WI38 (cell line): Measurements from ENCODE around the gene CD74.

Experiments used
- H3K4me3 ChIP-seq: 2 replicates; pipeline ENCODE4 v1.5.1; 2011; ENCODE audit warnings: low read depth, mild to moderate bottlenecking, control low read depth, low read length
- TF ChIP-seq, protein P1 (sequence below): IDR thresholded peaks from 2 replicates; pipeline ENCODE4 v1.5.1; 2012; ENCODE audit warnings: low read depth, mild to moderate bottlenecking, control low read depth, low read length

The CD74 gene

DNA sequence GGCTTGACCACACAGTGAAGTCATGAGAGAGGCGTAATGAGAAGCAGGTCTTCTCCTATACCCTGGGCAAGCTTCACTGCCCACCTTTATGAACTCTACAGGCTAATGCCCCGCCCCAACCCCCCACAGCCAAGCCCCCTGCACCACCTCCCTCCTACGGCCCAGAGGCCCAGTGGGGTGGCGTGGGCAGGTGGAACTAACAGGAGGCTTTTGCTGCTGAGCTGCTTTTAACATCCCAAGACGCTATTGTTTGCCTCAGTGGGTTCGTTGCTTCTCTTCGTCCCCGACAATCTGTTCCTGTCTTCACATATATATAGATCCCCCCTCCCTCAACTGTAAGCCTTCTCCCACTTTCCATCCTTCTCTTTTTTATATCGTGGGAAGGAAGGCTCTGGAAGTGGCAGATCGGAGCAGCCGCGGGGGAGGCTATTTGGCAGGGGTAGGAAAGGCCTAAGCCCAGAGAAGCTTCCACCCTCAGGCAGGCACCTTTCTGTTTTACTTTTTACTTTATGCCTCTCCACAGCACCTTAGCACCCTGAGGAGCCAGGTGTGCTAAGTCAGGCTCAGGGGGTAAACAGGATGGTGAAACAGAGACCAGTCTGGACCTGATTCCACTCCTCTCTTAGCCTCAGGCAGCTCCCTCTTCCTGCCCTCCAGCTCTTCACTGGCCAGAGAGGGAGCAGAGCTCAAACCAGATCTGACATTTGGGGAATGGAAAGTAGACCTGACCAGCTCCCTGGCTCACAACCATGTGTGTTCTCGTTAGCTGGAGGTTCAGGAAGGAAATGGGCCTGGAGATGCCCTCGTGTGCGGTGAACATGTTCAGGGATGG is 26.5 kb downstream of the CD74 start:
- H3K4me3 ChIP-seq = no peak overlapping the region
- TF ChIP-seq, protein P1, sequence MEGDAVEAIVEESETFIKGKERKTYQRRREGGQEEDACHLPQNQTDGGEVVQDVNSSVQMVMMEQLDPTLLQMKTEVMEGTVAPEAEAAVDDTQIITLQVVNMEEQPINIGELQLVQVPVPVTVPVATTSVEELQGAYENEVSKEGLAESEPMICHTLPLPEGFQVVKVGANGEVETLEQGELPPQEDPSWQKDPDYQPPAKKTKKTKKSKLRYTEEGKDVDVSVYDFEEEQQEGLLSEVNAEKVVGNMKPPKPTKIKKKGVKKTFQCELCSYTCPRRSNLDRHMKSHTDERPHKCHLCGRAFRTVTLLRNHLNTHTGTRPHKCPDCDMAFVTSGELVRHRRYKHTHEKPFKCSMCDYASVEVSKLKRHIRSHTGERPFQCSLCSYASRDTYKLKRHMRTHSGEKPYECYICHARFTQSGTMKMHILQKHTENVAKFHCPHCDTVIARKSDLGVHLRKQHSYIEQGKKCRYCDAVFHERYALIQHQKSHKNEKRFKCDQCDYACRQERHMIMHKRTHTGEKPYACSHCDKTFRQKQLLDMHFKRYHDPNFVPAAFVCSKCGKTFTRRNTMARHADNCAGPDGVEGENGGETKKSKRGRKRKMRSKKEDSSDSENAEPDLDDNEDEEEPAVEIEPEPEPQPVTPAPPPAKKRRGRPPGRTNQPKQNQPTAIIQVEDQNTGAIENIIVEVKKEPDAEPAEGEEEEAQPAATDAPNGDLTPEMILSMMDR = no peak

DNA sequence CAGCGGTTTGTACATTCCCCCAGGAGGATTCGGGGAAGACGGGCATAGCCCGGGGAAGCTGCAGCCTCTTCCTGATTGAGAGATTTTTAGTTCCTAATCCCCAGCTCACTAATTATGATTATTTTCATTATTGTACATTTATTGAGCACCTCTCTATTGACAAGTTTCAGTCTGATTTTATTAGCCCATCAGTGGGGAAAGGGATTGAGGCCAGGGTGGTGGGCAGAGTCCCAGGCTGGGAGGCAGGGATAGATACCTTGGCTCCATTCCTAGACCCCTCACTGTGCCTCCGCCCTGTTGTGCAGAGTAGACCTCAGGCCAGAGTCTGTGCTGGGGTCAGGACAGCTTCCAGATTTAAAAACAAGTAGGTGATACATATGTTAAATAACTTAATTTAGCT is 28.0 kb downstream of the CD74 start:
- H3K4me3 ChIP-seq = no peak overlapping the region
- TF ChIP-seq, protein P1 = no peak

DNA sequence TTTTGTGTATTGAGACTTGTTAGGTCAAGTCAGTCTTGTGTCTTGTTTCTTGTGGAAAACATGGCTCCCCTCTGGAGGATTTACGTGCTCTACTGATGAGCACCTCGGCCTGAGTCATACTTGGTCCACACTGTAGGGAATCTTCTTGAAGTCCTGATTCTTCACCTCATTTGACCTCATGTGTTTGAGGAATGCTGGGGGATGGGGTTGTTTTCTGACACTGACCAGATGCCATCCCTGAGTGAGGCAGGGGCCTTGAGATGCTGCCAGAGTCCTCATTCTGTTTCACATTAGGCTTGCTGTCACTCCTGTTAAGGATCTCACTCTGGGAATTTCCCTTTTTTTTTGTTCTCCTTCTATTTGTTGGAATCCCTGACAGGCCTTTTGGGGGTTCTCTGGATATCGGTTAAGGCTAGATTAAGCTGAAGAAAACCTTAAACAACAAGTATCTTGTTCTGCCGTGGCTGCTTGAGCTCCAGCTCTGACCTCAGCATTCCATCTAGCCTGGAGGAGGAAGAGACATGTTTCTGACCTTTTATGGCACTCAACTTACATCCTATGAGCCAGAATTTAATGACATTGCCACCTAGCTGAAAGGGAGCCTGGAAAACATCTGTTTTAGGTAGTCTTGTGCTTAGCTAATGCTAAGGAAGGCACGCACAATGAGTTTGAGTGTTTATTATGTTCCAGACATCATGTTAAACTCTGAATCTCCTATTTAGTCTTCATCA is 34.6 kb downstream of the CD74 start:
- TF ChIP-seq, protein P1 = no peak
- no peak overlapping the region for H3K4me3 ChIP-seq

DNA sequence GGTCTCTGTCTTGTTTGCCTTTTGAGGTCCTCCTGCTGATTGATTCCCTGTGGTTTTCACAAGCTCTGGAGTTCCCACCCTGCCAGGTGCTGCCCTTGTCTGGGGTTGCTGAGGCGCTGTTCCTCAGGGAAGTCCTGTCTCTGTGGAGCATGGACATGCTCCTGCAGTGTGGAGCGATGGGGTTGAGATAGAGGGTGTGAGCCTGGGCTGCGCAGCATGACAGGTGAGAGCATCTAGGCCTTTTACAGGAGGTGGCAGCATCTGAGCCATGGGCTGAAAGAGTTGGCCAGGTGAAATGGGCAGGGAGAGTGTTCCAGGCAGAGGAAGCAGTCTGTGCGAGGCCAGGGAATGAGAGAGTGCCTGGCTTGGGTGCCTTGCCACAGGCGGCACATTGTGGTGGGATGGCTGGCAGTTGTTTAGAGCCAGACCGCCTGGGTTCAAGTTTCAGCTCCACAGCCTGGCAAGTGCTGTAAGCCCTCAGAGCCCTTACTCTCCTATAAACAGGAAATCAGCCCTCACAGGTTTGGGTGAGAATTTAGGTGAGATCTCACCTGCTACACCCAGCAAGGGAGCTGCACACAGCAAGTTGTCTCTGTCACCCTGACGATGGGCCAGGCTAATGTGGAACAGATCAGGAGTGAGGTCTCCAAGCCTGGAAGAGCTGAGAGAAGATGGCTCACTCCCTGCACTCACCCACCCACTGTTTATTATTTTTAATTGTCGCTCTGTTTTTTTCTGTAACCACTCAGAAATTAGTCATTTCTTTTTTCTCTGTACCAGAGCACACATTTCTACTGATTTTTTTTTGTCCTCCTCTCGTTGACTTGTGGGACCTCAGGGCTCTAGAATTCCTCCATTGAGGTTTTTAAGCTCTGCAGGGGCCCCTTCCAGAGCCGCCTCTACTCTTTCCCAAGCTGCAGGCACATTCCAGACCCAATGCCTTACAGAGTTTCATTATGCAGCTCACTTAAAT is 35.6 kb downstream of the CD74 start:
- TF ChIP-seq, protein P1 = no peak
- H3K4me3 ChIP-seq = no peak overlapping the region

DNA sequence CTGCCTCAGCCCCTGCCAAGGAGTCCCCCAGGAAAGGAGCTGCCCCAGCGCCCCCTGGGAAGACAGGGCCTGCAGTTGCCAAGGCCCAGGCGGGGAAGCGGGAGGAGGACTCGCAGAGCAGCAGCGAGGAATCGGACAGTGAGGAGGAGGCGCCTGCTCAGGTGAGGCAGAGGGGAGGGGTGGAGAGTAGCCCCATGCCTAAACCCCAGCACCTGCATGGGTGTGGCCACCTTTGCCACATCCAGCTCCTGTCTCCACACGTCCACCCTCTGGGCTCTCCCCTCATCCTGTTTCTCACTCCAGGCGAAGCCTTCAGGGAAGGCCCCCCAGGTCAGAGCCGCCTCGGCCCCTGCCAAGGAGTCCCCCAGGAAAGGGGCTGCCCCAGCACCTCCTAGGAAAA is 38.1 kb downstream of the CD74 start:
- H3K4me3 ChIP-seq = no peak overlapping the region
- TF ChIP-seq, protein P1 = no peak

DNA sequence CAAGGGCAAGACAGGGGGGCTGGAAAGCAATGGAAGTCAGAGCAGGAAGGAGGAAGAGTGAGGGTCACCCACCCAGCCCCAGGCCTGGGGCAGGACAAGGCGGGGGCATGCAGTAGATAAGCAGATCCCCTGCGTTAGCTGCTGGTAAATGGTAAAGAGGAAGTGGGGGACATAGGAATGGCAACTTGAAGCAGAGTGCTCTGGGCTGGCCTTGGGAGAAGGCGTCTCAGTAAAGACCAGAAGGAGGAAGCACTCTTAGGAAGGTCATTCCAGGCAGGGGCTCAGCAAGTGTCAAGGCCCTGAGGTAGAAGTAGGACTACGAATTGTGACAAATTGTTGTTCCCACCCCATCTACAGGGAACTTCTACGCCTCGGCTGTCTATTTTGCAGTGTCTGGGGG is 40.1 kb downstream of the CD74 start:
- TF ChIP-seq, protein P1 = no peak
- H3K4me3 ChIP-seq = no peak overlapping the region
